Midbrain (tissue), 1 donor: ENCODE measurements around the gene KRABD2.
"Not testable (repeated sequence)": the region's sequence is repeated elsewhere in the genome, so short reads cannot be mapped to it uniquely, and the experiment has no call there.

ENCODE experiments used
- DNase-seq: peaks from one replicate; lab custom pipeline; 2025; lab: John Stamatoyannopoulos, UW

Gene KRABD2

GRCh38 chr17:8376271-8377067 is at the start of gene KRABD2:
KRABD2 (minus strand) TSS chr17:8376704.
- peak; percentile 91 for DNase-seq

- DNase-seq: no peak
Observed at GRCh38 chr17:8421571-8421970, 45.1 kb upstream of the KRABD2 start.

- DNase-seq: peak; percentile 21
Observed at GRCh38 chr17:8420041-8420934, 43.8 kb upstream of the KRABD2 start.

- DNase-seq: no peak
Observed at GRCh38 chr17:8419305-8419704, 42.8 kb upstream of the KRABD2 start.

- DNase-seq: no peak
Observed at GRCh38 chr17:8418471-8418870, 42.0 kb upstream of the KRABD2 start.

- no peak for DNase-seq
Observed at GRCh38 chr17:8417806-8418205, 41.3 kb upstream of the KRABD2 start.

- no peak for DNase-seq
Observed at GRCh38 chr17:8413938-8414337, 37.4 kb upstream of the KRABD2 start.

- no peak for DNase-seq
Observed at GRCh38 chr17:8413328-8413727, 36.8 kb upstream of the KRABD2 start.

GRCh38 chr17:8412089-8412488 is 35.6 kb upstream of the KRABD2 start:
- no peak for DNase-seq

- no peak for DNase-seq
Observed at GRCh38 chr17:8410883-8411238, 34.4 kb upstream of the KRABD2 start.

GRCh38 chr17:8409966-8410882 is 33.7 kb upstream of the KRABD2 start:
- DNase-seq: peak; percentile 89

- DNase-seq: no peak
Observed at GRCh38 chr17:8408371-8408770, 31.9 kb upstream of the KRABD2 start.

GRCh38 chr17:8406174-8406573 is 29.7 kb upstream of the KRABD2 start:
- DNase-seq: no peak

GRCh38 chr17:8405499-8406016 is 29.1 kb upstream of the KRABD2 start:
- no peak for DNase-seq

- no peak for DNase-seq
Observed at GRCh38 chr17:8402921-8403536, 26.5 kb upstream of the KRABD2 start.

- no peak for DNase-seq
Observed at GRCh38 chr17:8401107-8401506, 24.6 kb upstream of the KRABD2 start.

- no peak for DNase-seq
Observed at GRCh38 chr17:8398980-8399379, 22.5 kb upstream of the KRABD2 start.

GRCh38 chr17:8397636-8398035 is 21.1 kb upstream of the KRABD2 start, which contains the start of gene RNF222:
RNF222 (minus strand) TSS chr17:8397827; CDS start chr17:8393461, 4,366 bp downstream.
- no peak for DNase-seq

- not testable (repeated sequence) for DNase-seq
Observed at GRCh38 chr17:8394497-8394896, 18.0 kb upstream of the KRABD2 start.

GRCh38 chr17:8393470-8394231 is 17.1 kb upstream of the KRABD2 start:
- DNase-seq: no peak
